CD4-positive, alpha-beta T cell (primary cell): Measurements from ENCODE around the gene PLEKHG3. TPM values are rescaled to one million over a fixed set of nuclear protein-coding genes. Genes with fewer than 3 reads are reported as not detected.

Experiments used
- ATAC-seq: fragments of 200-7000 bp; cut with Tn5 transposase; one replicate; pipeline ENCODE4 v1.10.0; 2022; ENCODE audit warnings: mild to moderate bottlenecking; ENCODE audit not compliant: poor library complexity
- CTCF ChIA-PET: fragments of 350-600 bp; sonication (Branson Sonifier 250); formaldehyde crosslinking; loops from one replicate; lab custom pipeline; 2021; ENCODE audit warnings: antibody characterized with exemption, inconsistent platforms; lab: Charles Lee
- POLR2A ChIA-PET: fragments of 350-600 bp; sonication (Branson Sonifier 250); formaldehyde crosslinking; loops from one replicate; lab custom pipeline; 2021; ENCODE audit warnings: antibody characterized with exemption, inconsistent platforms; lab: Charles Lee
- DNase-seq, 14 experiments: peaks; one replicate each; pipeline ENCODE4 v3.0.0-alpha.2; 2013 to 2020; ENCODE audit warnings: mixed read lengths in 2 of 14
- H3K27ac ChIP-seq, 2 donors: one replicate each; pipeline versions ENCODE4 v1.5.1 to v1.7.0; 2013; ENCODE audit warnings: low read length in 2 of 2, low read depth in 1 of 2, mild to moderate bottlenecking in 1 of 2
- H3K27me3 ChIP-seq, 2 experiments: 1 replicate in 1 of 2; 2 replicates in 1 of 2; pipeline versions ENCODE4 v1.6.1 to v1.7.0; 2013; ENCODE audit warnings: low read length in 2 of 2, control low read depth in 1 of 2, mild to moderate bottlenecking in 1 of 2, moderate library complexity in 1 of 2; ENCODE audit not compliant: insufficient read depth in 2 of 2, control insufficient read depth in 1 of 2
- H3K36me3 ChIP-seq: one replicate; pipeline ENCODE4 v1.6.1; 2013; ENCODE audit warnings: low read length, control low read depth; ENCODE audit not compliant: insufficient read depth
- H3K4me1 ChIP-seq: one replicate; pipeline ENCODE4 v1.6.1; 2013; ENCODE audit warnings: low read length, control low read depth; ENCODE audit not compliant: insufficient read depth
- H3K4me3 ChIP-seq: one replicate; pipeline ENCODE4 v1.5.1; 2013; ENCODE audit warnings: mild to moderate bottlenecking, low read length, moderate library complexity
- H3K9me3 ChIP-seq, 2 experiments: 1 replicate in 1 of 2; 2 replicates in 1 of 2; pipeline versions ENCODE4 v1.6.1 to v1.7.0; 2013; ENCODE audit warnings: low read length in 2 of 2, mild to moderate bottlenecking in 2 of 2, control low read depth in 1 of 2, moderate library complexity in 1 of 2; ENCODE audit not compliant: control insufficient read depth in 1 of 2, insufficient read depth in 1 of 2
- H3K27ac Mint-ChIP-seq: one replicate; pipeline ENCODE4 v1.8.0; 2020; ENCODE audit warnings: mixed read lengths
- H3K27me3 Mint-ChIP-seq: one replicate; pipeline ENCODE4 v1.8.0; 2021; ENCODE audit warnings: mixed read lengths
- H3K36me3 Mint-ChIP-seq: one replicate; pipeline ENCODE4 v1.8.0; 2021; ENCODE audit warnings: low read depth, mixed read lengths
- H3K4me1 Mint-ChIP-seq: one replicate; pipeline ENCODE4 v1.8.0; 2021; ENCODE audit warnings: low read depth, mixed read lengths
- H3K4me3 Mint-ChIP-seq: one replicate; pipeline ENCODE4 v1.8.0; 2020; ENCODE audit warnings: mild to moderate bottlenecking, mixed read lengths
- H3K9me3 Mint-ChIP-seq: one replicate; pipeline ENCODE4 v1.8.0; 2020; ENCODE audit warnings: mixed read lengths
- CTCF ChIP-seq: fragments of 200-600 bp; IDR thresholded peaks from one replicate; pipeline ENCODE4 v1.8.0; 2022; ENCODE audit warnings: antibody characterized with exemption, mild to moderate bottlenecking
- intact Hi-C, 2 experiments: fragments of 100-400 bp; cut with DNase I in 1 of 2; cut with micrococcal nuclease in 1 of 2; formaldehyde crosslinking; loops; one replicate each; pipeline versions ENCODE4 v1.15.1 to v1.9.0; 2023 to 2025; cut with DNase I, micrococcal nuclease
- total RNA-seq, 174 experiments: library from RNA in 2 of 174; stranded (reverse) in 2 of 174; gene quantifications; one replicate each; pipeline ENCODE4 v1.2.3 and lab custom pipeline; 2021 to 2026

PLEKHG3 gene
- total RNA-seq, 2 experiments from 2014 or later = 12.1 to 13.3 TPM

GRCh38 chr14:64720131-64720576, 15.9 kb downstream of the PLEKHG3 start:
- intact Hi-C loops = no loop called here
- Histone ChIP-seq H3K27me3 (no peaks in the 10 kb centered on the region), H3K9me3 (no peaks in the 10 kb centered on the region), H3K4me1 (peaks cover 100% of the 10 kb centered on the region), H3K4me3 (no peak overlapping the region), H3K27ac (peak overlapping the region in 1 of 2 donors; percentile 12), H3K36me3 (no peaks in the 10 kb centered on the region)
- H3K36me3 Mint-ChIP-seq = peaks cover 5% of the 10 kb centered on the region
- peaks cover 89% of the 10 kb centered on the region for H3K4me1 Mint-ChIP-seq
- H3K4me3 Mint-ChIP-seq = no peak overlapping the region
- POLR2A ChIA-PET = no interaction called here
- peak in 1 of 14 experiments; percentile 40 for DNase-seq
- H3K9me3 Mint-ChIP-seq = no peaks in the 10 kb centered on the region
- ATAC-seq = no peak
- peak overlapping the region; percentile 82 for H3K27ac Mint-ChIP-seq
- CTCF ChIA-PET = no interaction called here
- no peak for TF ChIP-seq CTCF
- no peaks in the 10 kb centered on the region for H3K27me3 Mint-ChIP-seq

GRCh38 chr14:64721391-64721791, 17.2 kb downstream of the PLEKHG3 start:
- TF ChIP-seq CTCF = no peak
- intact Hi-C loops = no loop called here
- H3K27ac ChIP-seq = peak overlapping the region in 1 of 2 donors; percentile 38
- no peaks in the 10 kb centered on the region for H3K9me3 ChIP-seq
- no peak for ATAC-seq
- Mint-ChIP-seq H3K4me1 (peaks cover 95% of the 10 kb centered on the region), H3K9me3 (no peaks in the 10 kb centered on the region), H3K27me3 (no peaks in the 10 kb centered on the region), H3K4me3 (peak overlapping the region; percentile 26), H3K36me3 (peaks cover 5% of the 10 kb centered on the region), H3K27ac (peak overlapping the region; percentile 82)
- DNase-seq = no peak
- POLR2A ChIA-PET = no interaction called here
- H3K4me3 ChIP-seq = no peak overlapping the region
- H3K36me3 ChIP-seq = no peaks in the 10 kb centered on the region
- H3K27me3 ChIP-seq = no peaks in the 10 kb centered on the region
- CTCF ChIA-PET = no interaction called here
- peaks cover 100% of the 10 kb centered on the region for H3K4me1 ChIP-seq

- H3K9me3 Mint-ChIP-seq = no peaks in the 10 kb centered on the region
- H3K4me3 ChIP-seq = no peak overlapping the region
- no peak for DNase-seq
- peaks cover 100% of the 10 kb centered on the region for H3K4me1 ChIP-seq
- no peak for TF ChIP-seq CTCF
- POLR2A ChIA-PET = no interaction called here
- peak overlapping the region in 1 of 2 donors; percentile 73 for H3K27ac ChIP-seq
- no peaks in the 10 kb centered on the region for H3K27me3 Mint-ChIP-seq
- H3K27ac Mint-ChIP-seq = peak overlapping the region; percentile 82
- peaks cover 5% of the 10 kb centered on the region for H3K36me3 Mint-ChIP-seq
- no peak for ATAC-seq
- no peaks in the 10 kb centered on the region for H3K9me3 ChIP-seq
- peaks cover 96% of the 10 kb centered on the region for H3K4me1 Mint-ChIP-seq
- no peaks in the 10 kb centered on the region for H3K27me3 ChIP-seq
- no peaks in the 10 kb centered on the region for H3K36me3 ChIP-seq
- CTCF ChIA-PET = interaction anchor here (2.5 kb wide), 1 partner anchor 39 kb away, joined by 6 read pairs; no protein-coding TSS in a partner anchor
- H3K4me3 Mint-ChIP-seq = peak overlapping the region; percentile 13
- intact Hi-C loops = loop anchor here in 1 of 2 experiments (2.0 kb wide), 1 partner anchor 17 kb away; the partner anchor contains the start of gene PLEKHG3
Measured at GRCh38 chr14:64721899-64722298, 17.7 kb downstream of the PLEKHG3 start.
